WERI-Rb-1 (cell line): ENCODE results near the gene PUSL1.

Source experiments
- DNase-seq: peaks from one replicate; pipeline ENCODE4 v3.0.0-alpha.2; 2020
- H3K27ac ChIP-seq: fragments of 250-450 bp; sonication (Bioruptor Pico); 2 replicates; pipeline ENCODE4 v1.5.1; 2020; ENCODE audit warnings: mild to moderate bottlenecking, moderate library complexity
- H3K27me3 ChIP-seq: fragments of 250-450 bp; sonication (Bioruptor Pico); 2 replicates; pipeline ENCODE4 v1.5.1; 2021; ENCODE audit warnings: mild to moderate bottlenecking, low read depth, moderate library complexity; ENCODE audit not compliant: insufficient read depth, severe bottlenecking
- H3K36me3 ChIP-seq: fragments of 250-450 bp; sonication (Bioruptor Pico); 2 replicates; pipeline ENCODE4 v1.5.1; 2020; ENCODE audit warnings: mild to moderate bottlenecking, moderate library complexity
- H3K4me3 ChIP-seq: 2 replicates; pipeline ENCODE4 v1.5.1; 2011; ENCODE audit warnings: low read depth, mild to moderate bottlenecking, control low read depth, low read length
- H3K9me3 ChIP-seq: fragments of 250-450 bp; sonication (Bioruptor Pico); 2 replicates; pipeline ENCODE4 v1.5.1; 2021; ENCODE audit warnings: mild to moderate bottlenecking, moderate library complexity; ENCODE audit not compliant: severe bottlenecking
- CTCF ChIP-seq: IDR thresholded peaks from 2 replicates; pipeline ENCODE4 v1.5.1; 2011; ENCODE audit warnings: low read depth, mild to moderate bottlenecking, control low read depth, inconsistent platforms, low read length

The PUSL1 gene

GRCh38 chr1:1360506-1361169, 52.2 kb downstream of the PUSL1 start:
- peak; percentile 47 for DNase-seq
- Histone ChIP-seq H3K27ac (peak overlapping the region; percentile 95), H3K36me3 (peaks cover 3% of the 10 kb centered on the region; the same call in 1 of the 2 replicates), H3K9me3 (no peaks in the 10 kb centered on the region), H3K27me3 (no peaks in the 10 kb centered on the region), H3K4me3 (no peak overlapping the region)
- no peak for TF ChIP-seq CTCF
